ENCODE measurements around the gene SLC4A3. TPM values are rescaled to one million over a fixed set of nuclear protein-coding genes. Genes with fewer than 3 reads are reported as not detected.
"Not testable (repeated sequence)": the region's sequence is repeated elsewhere in the genome, so short reads cannot be mapped to it uniquely, and the experiment has no call there.

SLC4A3 gene
- polyA plus RNA-seq, 3 donors: 2.7 to 10.7 (median 3.5) TPM

GRCh38 chr2:219661197-219661954, 33.9 kb downstream of the SLC4A3 start:
- 42 to 66% (median 64%) methylated on average over 7 of the region's 7 CpGs for WGBS, 3 donors
- no peak overlapping the region for H3K27ac ChIP-seq (ENCODE audit: low read depth, low read length)

- WGBS, 3 donors: 73 to 86% (median 86%) methylated on average over 1 of the region's 1 CpG
- no peak overlapping the region for H3K27ac ChIP-seq (ENCODE audit: low read depth, low read length)
Measured at GRCh38 chr2:219661955-219662395, 34.5 kb downstream of the SLC4A3 start.

- no peak overlapping the region for H3K27ac ChIP-seq (ENCODE audit: low read depth, low read length)
Measured at GRCh38 chr2:219662566-219662965, 35.1 kb downstream of the SLC4A3 start.

- no peak overlapping the region for H3K27ac ChIP-seq (ENCODE audit: low read depth, low read length)
- 73 to 81% (median 77%) methylated on average over 11 of the region's 11 CpGs for WGBS, 3 donors
Measured at GRCh38 chr2:219663116-219663762, 35.8 kb downstream of the SLC4A3 start.

- 81 to 95% (median 90%) methylated on average over 5 of the region's 5 CpGs for WGBS, 3 donors
- no peak overlapping the region for H3K27ac ChIP-seq (ENCODE audit: low read depth, low read length)
Measured at GRCh38 chr2:219664041-219664440, 36.6 kb downstream of the SLC4A3 start.

- WGBS, 3 donors: 31 to 42% (median 37%) methylated on average over 4 of the region's 4 CpGs
- H3K27ac ChIP-seq (ENCODE audit: low read depth, low read length): no peak overlapping the region
Measured at GRCh38 chr2:219664944-219665343, 37.5 kb downstream of the SLC4A3 start.

- no peak overlapping the region for H3K27ac ChIP-seq (ENCODE audit: low read depth, low read length)
- 76 to 80% (median 78%) methylated on average over 6 of the region's 6 CpGs for WGBS, 3 donors
Measured at GRCh38 chr2:219665926-219666325, 38.5 kb downstream of the SLC4A3 start.

GRCh38 chr2:219668316-219668715, 40.9 kb downstream of the SLC4A3 start:
- 78 to 89% (median 82%) methylated on average over 15 of the region's 15 CpGs for WGBS, 3 donors
- no peak overlapping the region for H3K27ac ChIP-seq (ENCODE audit: low read depth, low read length)

- no peak overlapping the region for H3K27ac ChIP-seq (ENCODE audit: low read depth, low read length)
- 73 to 81% (median 74%) methylated on average over 6 of the region's 6 CpGs for WGBS, 3 donors
Measured at GRCh38 chr2:219670386-219670785, 43.0 kb downstream of the SLC4A3 start.

- 43 to 72% (median 66%) methylated on average over 5 of the region's 5 CpGs for WGBS, 3 donors
Measured at GRCh38 chr2:219671279-219671678, 43.8 kb downstream of the SLC4A3 start.

GRCh38 chr2:219672406-219672805, 45.0 kb downstream of the SLC4A3 start:
- H3K27ac ChIP-seq (ENCODE audit: low read depth, low read length): no peak overlapping the region
- WGBS, 3 donors: 82 to 86% (median 83%) methylated on average over 3 of the region's 3 CpGs

More at GRCh38 chr2:219671279-219671678, 43.8 kb downstream of the SLC4A3 start:
- no peak overlapping the region for H3K27ac ChIP-seq (ENCODE audit: low read depth, low read length)

- 71 to 77% (median 76%) methylated on average over 4 of the region's 4 CpGs for WGBS, 3 donors
- H3K27ac ChIP-seq (ENCODE audit: low read depth, low read length): no peak overlapping the region
Measured at GRCh38 chr2:219675221-219675620, 47.8 kb downstream of the SLC4A3 start.

- WGBS, 3 donors: 35 to 88% (median 86%) methylated on average over 1 of the region's 1 CpG
- H3K27ac ChIP-seq (ENCODE audit: low read depth, low read length): no peak overlapping the region
Measured at GRCh38 chr2:219676586-219676985, 49.2 kb downstream of the SLC4A3 start.

- whole genome bisulfite sequencing, 3 donors: 65 to 99% (median 81%) methylated on average over 3 of the region's 3 CpGs
Measured at GRCh38 chr2:219679041-219679440, 51.6 kb downstream of the SLC4A3 start.

GRCh38 chr2:219679571-219679970, 52.1 kb downstream of the SLC4A3 start:
- H3K27ac ChIP-seq (ENCODE audit: low read depth, low read length): no peak overlapping the region
- 96 to 100% (median 98%) methylated on average over 1 of the region's 1 CpG for WGBS, 3 donors

More at GRCh38 chr2:219679041-219679440, 51.6 kb downstream of the SLC4A3 start:
- H3K27ac ChIP-seq (ENCODE audit: low read depth, low read length): no peak overlapping the region

- H3K27ac ChIP-seq (ENCODE audit: low read depth, low read length): no peak overlapping the region
- 61 to 70% (median 68%) methylated on average over 4 of the region's 4 CpGs for WGBS, 3 donors
Measured at GRCh38 chr2:219680958-219681693, 53.7 kb downstream of the SLC4A3 start.

- H3K27ac ChIP-seq (ENCODE audit: low read depth, low read length): no peak overlapping the region
Measured at GRCh38 chr2:219681694-219682300, 54.4 kb downstream of the SLC4A3 start.

GRCh38 chr2:219683474-219683873, 56.0 kb downstream of the SLC4A3 start:
- 69 to 83% (median 82%) methylated on average over 2 of the region's 2 CpGs for WGBS, 3 donors
- not testable (repeated sequence) for H3K27ac ChIP-seq (ENCODE audit: low read depth, low read length)

More at GRCh38 chr2:219681694-219682300, 54.4 kb downstream of the SLC4A3 start:
- 70 to 75% (median 71%) methylated on average over 6 of the region's 6 CpGs for WGBS, 3 donors
